Skeletal muscle satellite cell (primary cell): ENCODE measurements around the gene MOGAT3.

Experiments
- H3K27me3 ChIP-seq: 2 replicates; pipeline ENCODE4 v1.7.0; 2013; ENCODE audit warnings: low read length; ENCODE audit not compliant: control insufficient read depth, insufficient read depth
- H3K36me3 ChIP-seq: 2 replicates; pipeline ENCODE4 v1.7.0; 2013; ENCODE audit warnings: mild to moderate bottlenecking, control low read depth, low read length; ENCODE audit not compliant: insufficient read depth
- H3K4me1 ChIP-seq: 2 replicates; pipeline ENCODE4 v1.7.0; 2013; ENCODE audit warnings: low read length; ENCODE audit not compliant: control insufficient read depth, insufficient read depth
- H3K4me2 ChIP-seq: 2 replicates; pipeline ENCODE4 v1.7.0; 2013; ENCODE audit warnings: mild to moderate bottlenecking, low read length
- H3K4me3 ChIP-seq: 2 replicates; pipeline ENCODE4 v1.7.0; 2013; ENCODE audit warnings: low read length
- H3K9ac ChIP-seq: 2 replicates; pipeline ENCODE4 v1.7.0; 2013; ENCODE audit warnings: mild to moderate bottlenecking, low read depth, low read length, moderate library complexity
- H3K9me3 ChIP-seq: replicated peaks from 2 replicates; pipeline ENCODE4 v1.7.0; 2013; ENCODE audit warnings: mild to moderate bottlenecking, control low read depth, low read length

The MOGAT3 gene

DNA sequence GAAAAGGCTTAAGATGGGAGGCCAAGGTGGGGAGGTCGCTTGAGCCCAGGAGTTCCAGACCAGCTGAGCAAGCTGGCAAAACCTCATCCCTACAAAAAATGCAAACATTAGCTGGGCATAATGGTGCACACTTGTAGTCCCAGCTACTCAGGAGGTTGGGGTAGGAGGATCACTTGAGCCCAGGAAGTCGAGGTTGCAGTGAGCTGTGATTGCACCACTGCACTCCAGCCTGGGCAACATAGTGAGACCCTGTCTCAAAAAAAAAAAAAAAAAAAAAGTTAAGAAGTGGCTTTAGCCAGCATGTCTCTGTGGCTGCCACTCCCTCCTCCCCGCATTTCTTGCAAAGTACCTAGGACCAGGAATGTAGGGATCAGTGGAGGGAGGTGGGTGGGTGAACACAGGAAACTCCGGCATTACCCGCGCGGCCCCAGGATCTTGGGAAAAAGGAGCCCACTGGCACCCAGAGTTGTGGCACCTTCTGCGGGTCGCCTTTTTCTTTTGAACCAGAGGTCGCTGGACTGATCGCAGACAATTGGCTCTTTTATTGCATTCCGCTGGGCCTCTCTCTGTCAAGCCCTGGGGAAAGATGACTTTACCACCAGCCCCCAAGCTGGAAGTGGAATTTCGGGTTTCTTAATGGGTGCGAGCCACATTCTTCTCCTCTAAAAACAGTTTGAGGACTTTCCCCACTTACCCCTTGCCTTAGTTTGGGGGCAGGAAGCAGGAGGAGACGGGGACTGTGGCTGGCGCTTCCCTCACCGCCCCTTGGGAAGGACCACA lies 39.0 kb downstream of the MOGAT3 start:
- Histone ChIP-seq H3K9ac (no peak overlapping the region), H3K4me2 (no peak overlapping the region), H3K36me3 (peaks cover 42% of the 10 kb centered on the region), H3K9me3 (no peaks in the 10 kb centered on the region), H3K4me1 (peaks cover 55% of the 10 kb centered on the region), H3K27me3 (peaks cover 20% of the 10 kb centered on the region), H3K4me3 (no peak overlapping the region)

DNA sequence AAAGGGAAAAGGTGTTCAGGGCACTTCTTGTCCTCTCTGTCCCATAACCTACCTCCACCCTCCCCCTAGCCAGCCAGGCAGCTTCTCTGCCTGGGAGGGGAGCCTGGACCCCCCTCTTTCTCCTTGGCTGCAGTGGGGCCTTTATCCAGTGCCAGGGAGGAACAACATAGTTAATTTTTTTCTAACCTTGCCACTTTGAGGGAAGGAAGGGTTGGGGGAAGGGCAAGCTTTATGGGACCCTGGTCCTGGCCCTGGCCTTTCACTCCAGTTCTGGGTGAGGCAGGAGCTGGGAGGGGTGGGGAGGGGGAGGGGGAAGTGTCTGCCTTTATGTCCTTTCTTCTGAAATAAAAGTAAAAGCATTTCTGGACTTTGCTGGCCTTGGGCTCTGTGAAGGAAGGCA lies 39.9 kb downstream of the MOGAT3 start:
- H3K36me3 ChIP-seq, result peaks cover 49% of the 10 kb centered on the region
- peaks cover 16% of the 10 kb centered on the region for H3K27me3 ChIP-seq
- H3K4me1 ChIP-seq, result peaks cover 49% of the 10 kb centered on the region
- no peaks in the 10 kb centered on the region for H3K9me3 ChIP-seq
- no peak overlapping the region for H3K9ac ChIP-seq
- no peak overlapping the region for H3K4me3 ChIP-seq
- H3K4me2 ChIP-seq, result no peak overlapping the region

DNA sequence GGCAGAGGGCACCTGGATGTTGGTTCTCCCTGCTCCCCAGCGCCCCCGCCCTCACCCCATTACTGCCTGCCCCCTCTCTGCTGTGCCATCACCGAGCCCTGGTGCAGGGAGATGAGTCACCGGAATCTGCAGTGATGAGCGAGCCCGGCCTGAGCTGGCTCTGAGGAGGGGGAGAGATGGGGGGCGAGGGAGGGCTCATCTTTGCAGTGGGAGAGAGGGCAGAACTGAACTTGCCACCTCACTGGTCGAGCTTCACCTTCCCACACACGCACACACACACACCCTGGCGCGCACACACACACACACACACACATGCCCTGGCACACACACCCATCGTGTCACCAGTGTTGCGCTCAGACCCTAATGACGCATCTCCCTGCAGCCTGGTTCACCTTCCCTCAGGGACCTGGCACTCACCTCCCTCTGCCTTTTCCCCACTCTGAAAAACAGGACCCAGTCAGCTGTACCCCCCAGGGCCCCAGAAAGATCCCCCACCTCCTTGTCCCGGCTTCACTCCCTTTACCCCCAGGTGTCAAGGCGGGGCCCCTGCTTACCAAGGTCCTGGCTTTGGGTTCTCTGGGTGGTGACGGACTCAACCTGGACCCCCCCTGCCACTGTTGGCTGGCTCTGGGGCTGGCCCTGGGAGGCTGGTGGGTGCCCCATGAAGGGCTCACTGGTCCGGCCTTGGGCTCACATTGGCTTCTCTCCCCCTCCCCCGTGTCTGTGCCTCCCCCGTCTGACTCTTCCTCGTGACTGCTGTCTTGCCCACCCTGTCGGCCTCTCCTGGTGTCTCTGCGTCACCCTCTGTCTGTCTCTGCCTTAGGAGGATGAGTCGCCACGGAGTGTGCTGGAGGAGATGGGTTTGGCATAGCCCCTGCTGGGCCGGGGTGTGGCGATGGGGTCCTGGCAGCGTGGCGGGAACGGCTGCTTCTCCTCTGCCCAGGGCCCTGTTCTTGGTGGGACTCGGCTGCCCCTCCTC lies 40.9 kb downstream of the MOGAT3 start:
- Histone ChIP-seq H3K27me3 (peaks cover 9% of the 10 kb centered on the region), H3K4me2 (no peak overlapping the region), H3K4me1 (peaks cover 46% of the 10 kb centered on the region), H3K4me3 (no peak overlapping the region), H3K9me3 (no peaks in the 10 kb centered on the region), H3K36me3 (peaks cover 49% of the 10 kb centered on the region), H3K9ac (peak overlapping the region; percentile 31)

DNA sequence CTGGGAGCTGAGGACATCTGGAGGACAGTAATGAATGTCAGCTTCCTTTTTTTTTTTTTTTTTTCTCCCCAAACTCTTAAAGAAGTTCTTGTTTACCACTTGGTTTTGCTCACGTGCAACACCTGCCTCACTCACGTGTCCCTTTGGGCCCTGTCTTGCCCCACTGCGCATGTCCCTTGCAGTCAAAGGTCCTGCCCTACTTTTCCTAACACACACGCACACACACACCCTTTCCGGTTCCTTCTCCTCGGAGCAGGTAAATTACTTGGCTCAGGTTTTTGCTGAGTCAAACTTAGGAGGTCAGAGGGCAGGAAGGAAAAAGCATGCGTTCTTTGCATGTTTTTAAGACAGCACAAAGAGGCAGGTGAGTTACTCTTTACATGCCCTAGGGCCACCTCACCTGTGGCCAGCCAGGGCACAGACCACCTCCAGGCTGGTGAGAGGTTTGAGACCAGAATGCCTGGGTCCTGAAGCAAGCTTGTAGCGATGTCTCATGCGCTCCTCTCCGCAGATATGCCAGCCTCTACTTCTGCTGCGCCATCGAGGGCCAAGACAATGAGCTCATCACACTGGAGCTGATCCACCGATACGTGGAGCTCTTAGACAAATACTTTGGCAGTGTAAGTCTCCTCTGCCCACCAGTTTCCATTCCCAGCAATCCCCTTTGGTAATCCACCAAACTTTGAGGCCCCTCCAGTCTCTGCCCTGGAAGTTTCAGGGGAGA lies 43.8 kb downstream of the MOGAT3 start:
- H3K4me3 ChIP-seq, result no peak overlapping the region
- no peaks in the 10 kb centered on the region for H3K9me3 ChIP-seq
- H3K4me1 ChIP-seq, result peaks cover 24% of the 10 kb centered on the region
- H3K27me3 ChIP-seq, result no peaks in the 10 kb centered on the region
- peaks cover 49% of the 10 kb centered on the region for H3K36me3 ChIP-seq
- no peak overlapping the region for H3K9ac ChIP-seq
- H3K4me2 ChIP-seq, result no peak overlapping the region

DNA sequence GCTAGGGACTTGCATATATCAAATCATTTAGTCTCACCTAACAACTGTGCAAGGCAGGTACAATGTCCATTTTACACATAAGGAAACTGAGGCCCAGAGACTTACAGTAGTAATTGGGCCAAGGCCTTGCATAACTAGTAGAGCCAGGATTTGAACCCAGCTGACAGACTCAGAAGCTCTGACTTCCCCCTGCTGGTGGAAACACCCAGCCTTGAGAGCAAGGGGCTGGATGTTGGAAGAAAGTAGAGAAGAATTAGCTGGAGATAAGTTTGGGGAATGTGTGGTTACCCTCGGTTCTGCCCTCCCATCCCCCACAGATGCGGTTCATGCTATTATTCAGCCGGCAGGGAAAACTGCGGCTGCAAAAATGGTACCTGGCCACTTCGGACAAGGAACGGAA lies 44.6 kb downstream of the MOGAT3 start:
- Histone ChIP-seq H3K4me3 (no peak overlapping the region), H3K27me3 (no peaks in the 10 kb centered on the region), H3K9me3 (no peaks in the 10 kb centered on the region), H3K36me3 (peaks cover 43% of the 10 kb centered on the region), H3K4me2 (no peak overlapping the region), H3K4me1 (peaks cover 23% of the 10 kb centered on the region), H3K9ac (no peak overlapping the region)

DNA sequence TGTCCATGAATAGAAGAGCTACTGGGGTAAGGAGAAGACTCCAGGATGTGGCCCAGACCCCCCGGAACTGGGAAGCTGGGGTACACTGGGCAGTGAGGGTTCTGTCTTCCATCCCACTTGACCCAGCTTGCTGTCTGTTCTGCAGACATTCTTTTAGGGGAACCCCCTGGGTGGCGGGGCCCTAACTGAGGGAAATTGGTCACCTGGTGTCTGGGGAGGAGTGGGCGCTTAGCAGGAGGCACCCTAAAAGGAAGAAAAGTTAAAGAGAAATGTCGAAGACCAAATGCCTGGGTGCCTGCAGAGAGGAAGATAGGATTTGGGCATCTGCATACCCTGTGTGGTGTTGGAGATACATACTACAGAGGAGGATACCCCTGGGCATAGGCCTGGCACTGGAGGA lies 45.5 kb downstream of the MOGAT3 start:
- H3K9ac ChIP-seq, result peak overlapping the region; percentile 93
- no peaks in the 10 kb centered on the region for H3K27me3 ChIP-seq
- H3K4me3 ChIP-seq, result peak overlapping the region; percentile 90
- H3K36me3 ChIP-seq, result peaks cover 39% of the 10 kb centered on the region
- H3K9me3 ChIP-seq, result no peaks in the 10 kb centered on the region
- H3K4me2 ChIP-seq, result peak overlapping the region; percentile 96
- H3K4me1 ChIP-seq, result peaks cover 23% of the 10 kb centered on the region

DNA sequence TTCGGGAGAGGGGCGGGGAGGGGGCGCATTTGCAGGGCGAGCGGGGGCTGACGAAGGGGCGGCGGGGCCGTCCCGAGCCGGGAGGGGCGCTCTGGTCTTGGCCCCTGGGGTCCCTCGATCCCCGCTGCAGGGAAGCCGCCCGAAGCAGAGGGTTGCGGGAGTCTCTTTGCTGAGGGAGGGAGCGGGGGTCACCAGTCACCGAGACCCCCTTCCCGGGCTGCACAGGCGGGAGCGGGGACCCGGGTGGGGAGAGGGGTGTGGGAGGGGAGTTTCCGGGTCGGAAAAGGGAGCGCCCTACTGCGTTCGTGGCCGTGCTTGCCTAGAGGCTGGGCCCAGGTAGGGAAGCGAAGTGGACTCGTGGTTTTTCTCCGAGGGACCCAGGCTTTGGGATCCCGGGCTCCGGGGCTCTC lies 46.1 kb downstream of the MOGAT3 start:
- Histone ChIP-seq H3K4me2 (peak overlapping the region; percentile 96), H3K4me1 (peaks cover 17% of the 10 kb centered on the region), H3K9me3 (no peaks in the 10 kb centered on the region), H3K4me3 (peak overlapping the region; percentile 90), H3K27me3 (no peaks in the 10 kb centered on the region), H3K9ac (peak overlapping the region; percentile 93), H3K36me3 (peaks cover 33% of the 10 kb centered on the region)

DNA sequence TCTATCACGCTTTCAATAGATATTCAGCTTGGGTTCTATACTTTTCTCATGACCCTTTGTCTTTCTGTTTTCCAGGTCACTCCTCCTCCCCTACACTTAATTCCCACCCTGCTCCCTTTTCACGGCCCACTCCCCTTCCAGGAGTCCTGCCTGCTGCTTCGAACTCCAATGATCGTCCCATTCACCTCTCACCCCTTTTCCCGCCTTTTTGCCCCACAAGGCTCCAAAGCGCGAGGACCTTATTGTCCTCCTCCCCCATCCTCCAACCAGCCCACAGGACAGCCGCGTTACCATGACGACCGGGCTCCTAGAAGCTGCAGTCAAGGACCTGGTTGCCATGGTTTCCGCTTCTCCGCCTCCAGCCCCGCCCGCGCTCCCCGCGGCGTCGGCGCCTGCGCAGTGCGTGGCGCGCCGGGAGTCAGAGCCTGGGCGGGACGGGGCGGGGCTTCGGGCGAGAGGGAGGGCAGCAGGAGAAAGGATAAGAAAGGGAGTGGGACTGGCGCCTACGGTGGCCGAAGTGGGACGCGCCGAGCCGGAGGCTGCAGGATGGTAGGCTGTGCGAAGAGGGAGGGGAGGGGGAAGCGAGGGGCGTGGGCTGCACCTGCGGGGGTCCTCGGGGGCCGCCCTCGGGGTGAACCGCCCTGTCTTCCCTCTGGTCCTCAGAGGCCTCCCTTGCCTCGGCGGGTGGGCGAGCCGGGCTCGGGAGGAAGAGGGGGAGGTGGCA lies 46.7 kb downstream of the MOGAT3 start, which contains the start of gene AP1S1:
Gene AP1S1, plus strand, starts transcription at position 508 of the 724 bp plus-strand sequence. Its CDS starts 39 bp downstream, at position 547.
- Histone ChIP-seq H3K4me2 (peak within 1 kb of the TSS; percentile 96), H3K4me1 (peaks cover 11% of the 10 kb centered on the region), H3K4me3 (peak within 1 kb of the TSS; percentile 90), H3K9me3 (no peaks in the 10 kb centered on the region), H3K27me3 (no peaks in the 10 kb centered on the region), H3K36me3 (peaks cover 30% of the 10 kb centered on the region), H3K9ac (peak within 1 kb of the TSS; percentile 93)

DNA sequence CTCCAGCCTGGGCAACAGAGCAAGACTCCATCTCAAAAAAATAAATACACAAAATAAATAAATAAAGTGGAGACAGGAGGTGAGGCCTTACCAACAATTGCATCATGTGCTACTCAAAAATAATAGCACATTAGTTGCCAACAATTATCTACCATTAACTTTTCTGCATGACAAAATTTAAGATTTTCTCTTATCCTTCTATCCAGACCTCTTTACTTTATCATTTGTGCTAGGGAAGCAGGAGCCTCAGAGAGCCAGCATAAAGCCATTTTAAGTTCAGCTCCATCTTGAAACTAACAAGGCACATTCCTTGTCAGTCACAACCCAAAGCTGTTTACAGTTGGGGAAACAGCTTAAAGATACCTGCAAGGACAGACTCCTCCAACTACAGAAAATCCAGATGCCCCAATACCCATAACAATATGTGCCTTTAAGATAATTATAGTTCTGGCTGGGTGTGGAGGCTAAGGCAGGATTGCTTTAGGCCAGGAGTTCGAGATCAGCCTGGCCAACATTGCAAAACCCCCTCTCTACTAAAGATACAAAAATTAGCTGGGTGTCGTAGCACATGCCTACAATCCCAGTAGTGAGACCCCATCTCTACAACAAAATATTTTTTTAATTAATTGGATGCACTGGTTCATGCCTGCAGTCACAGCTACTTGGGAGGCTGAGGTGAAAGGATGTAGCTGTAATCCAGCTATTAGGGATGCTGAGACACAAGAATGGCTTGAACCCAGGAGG lies 48.8 kb downstream of the MOGAT3 start:
- Histone ChIP-seq H3K4me3 (no peak overlapping the region), H3K9ac (no peak overlapping the region), H3K4me2 (no peak overlapping the region), H3K27me3 (peaks cover 14% of the 10 kb centered on the region), H3K36me3 (peaks cover 9% of the 10 kb centered on the region), H3K9me3 (no peaks in the 10 kb centered on the region), H3K4me1 (peaks cover 8% of the 10 kb centered on the region)
